ENCODE results near the gene PCDHA13. TPM values are rescaled to one million over a fixed set of nuclear protein-coding genes. Genes with fewer than 3 reads are reported as not detected.
"Not testable (repeated sequence)": the region's sequence is repeated elsewhere in the genome, so short reads cannot be mapped to it uniquely, and the experiment has no call there.

The PCDHA13 gene
- total RNA-seq, 1 experiment from 2014 or later = 1.0 TPM

DNA sequence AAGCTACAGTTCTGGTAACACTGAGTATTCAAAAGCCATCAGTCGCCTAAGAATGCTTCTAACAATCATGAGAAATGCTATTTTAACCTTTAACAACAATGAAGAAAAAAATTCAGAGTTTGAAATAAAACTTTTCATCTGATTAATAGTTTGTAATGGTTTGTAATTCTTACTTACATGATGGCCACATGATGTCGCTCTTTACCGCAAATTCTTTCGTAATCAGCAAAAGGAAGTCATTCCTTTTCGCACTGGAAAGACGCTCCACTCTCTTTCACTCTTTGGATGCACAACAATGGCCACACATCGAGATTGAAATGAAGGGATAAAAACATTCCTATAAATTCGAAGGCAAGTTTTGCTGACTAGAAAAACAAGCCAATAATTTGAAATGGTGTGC is 47.9 kb upstream of the PCDHA13 start, which contains the start of gene PCDHA7:
Gene PCDHA7 (plus strand): TSS at position 277 of the 400 bp plus-strand sequence. CDS start 115 bp downstream, at position 392.
- no peak within 1 kb of the TSS for H3K9ac ChIP-seq (ENCODE audit: extremely low read depth, insufficient read length, low read length)
- peak within 1 kb of the TSS in 1 of 2 experiments; percentile 33; a peak in 1 of 5 replicates for H3K4me3 Mint-ChIP-seq
- no peak within 1 kb of the TSS for H3K56ac ChIP-seq (ENCODE audit: insufficient read length, low read depth, low read length)
- H3T11ph ChIP-seq (ENCODE audit: low read length) = no peak within 1 kb of the TSS
- DNase-seq = no peak
- no CpG with 5 or more reads among the region's 8 CpGs for WGBS (ENCODE audit: extremely low coverage, insufficient read length, low lambda C conversion rate)
- no peaks in the 10 kb centered on the region for H3K23me2 ChIP-seq (ENCODE audit: insufficient read length, low read depth, low read length, poor library complexity, severe bottlenecking)
- H3K27me3 Mint-ChIP-seq (ENCODE audit: low read depth) = no peaks in the 10 kb centered on the region
- no peak within 1 kb of the TSS for H4K8ac ChIP-seq (replicated peaks; ENCODE audit: insufficient read length, low read depth, low read length)
- no peak within 1 kb of the TSS for H4K91ac ChIP-seq (ENCODE audit: insufficient read length, low read depth, low read length)
- TF ChIP-seq, protein P1, sequence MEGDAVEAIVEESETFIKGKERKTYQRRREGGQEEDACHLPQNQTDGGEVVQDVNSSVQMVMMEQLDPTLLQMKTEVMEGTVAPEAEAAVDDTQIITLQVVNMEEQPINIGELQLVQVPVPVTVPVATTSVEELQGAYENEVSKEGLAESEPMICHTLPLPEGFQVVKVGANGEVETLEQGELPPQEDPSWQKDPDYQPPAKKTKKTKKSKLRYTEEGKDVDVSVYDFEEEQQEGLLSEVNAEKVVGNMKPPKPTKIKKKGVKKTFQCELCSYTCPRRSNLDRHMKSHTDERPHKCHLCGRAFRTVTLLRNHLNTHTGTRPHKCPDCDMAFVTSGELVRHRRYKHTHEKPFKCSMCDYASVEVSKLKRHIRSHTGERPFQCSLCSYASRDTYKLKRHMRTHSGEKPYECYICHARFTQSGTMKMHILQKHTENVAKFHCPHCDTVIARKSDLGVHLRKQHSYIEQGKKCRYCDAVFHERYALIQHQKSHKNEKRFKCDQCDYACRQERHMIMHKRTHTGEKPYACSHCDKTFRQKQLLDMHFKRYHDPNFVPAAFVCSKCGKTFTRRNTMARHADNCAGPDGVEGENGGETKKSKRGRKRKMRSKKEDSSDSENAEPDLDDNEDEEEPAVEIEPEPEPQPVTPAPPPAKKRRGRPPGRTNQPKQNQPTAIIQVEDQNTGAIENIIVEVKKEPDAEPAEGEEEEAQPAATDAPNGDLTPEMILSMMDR (conservative IDR thresholded peaks at IDR 0.05) = 0 out of 3 replicates have a peak, but pooled peaks have one; percentile 19
- no peak within 1 kb of the TSS for H3K4me2 ChIP-seq (ENCODE audit: insufficient read depth, insufficient read length, low read length)
- H3K23ac ChIP-seq (ENCODE audit: insufficient read length, low read depth, low read length) = no peak within 1 kb of the TSS
- H4K20me1 ChIP-seq (ENCODE audit: control insufficient read depth, insufficient read depth, insufficient read length) = no peaks in the 10 kb centered on the region
- no peak within 1 kb of the TSS for H2AFZ ChIP-seq (ENCODE audit: low read length)
- H3K9me3 ChIP-seq (ENCODE audit: control insufficient read depth, low read depth, low read length) = no peaks in the 10 kb centered on the region
- no peaks in the 10 kb centered on the region for H3K79me1 ChIP-seq (ENCODE audit: insufficient read depth, low read depth, low read length, poor library complexity, severe bottlenecking)
- no peak within 1 kb of the TSS for H3K4ac ChIP-seq (ENCODE audit: low read depth, low read length)
- no peak within 1 kb of the TSS for H3K27ac Mint-ChIP-seq
- peaks cover 25 to 28% of the 10 kb centered on the region in 2 experiments for H3K9me3 Mint-ChIP-seq
- no peak within 1 kb of the TSS for H2BK15ac ChIP-seq (ENCODE audit: low read depth, low read length)
- H3K27ac ChIP-seq (ENCODE audit: insufficient read length, low read depth, low read length) = no peak within 1 kb of the TSS
- H3K79me2 ChIP-seq (ENCODE audit: insufficient read depth, low read length) = no peaks in the 10 kb centered on the region
- no peak within 1 kb of the TSS for H3K14ac ChIP-seq (ENCODE audit: insufficient read depth, low read length)
- H4K5ac ChIP-seq (ENCODE audit: insufficient read length, low read depth, low read length) = no peak within 1 kb of the TSS
- no peak within 1 kb of the TSS for H2BK12ac ChIP-seq (ENCODE audit: insufficient read length, low read depth, low read length)
- no peak within 1 kb of the TSS for H2BK5ac ChIP-seq (ENCODE audit: insufficient read length, low read length)
- peaks cover 17 to 44% (median 19%) of the 10 kb centered on the region in 3 experiments for H3K36me3 Mint-ChIP-seq (ENCODE audit: insufficient read depth in 1 of 3, low read depth in 3 of 3)
- no peak within 1 kb of the TSS for H2BK120ac ChIP-seq (ENCODE audit: low read depth, low read length, poor library complexity, severe bottlenecking)
- H3K4me1 Mint-ChIP-seq = peaks cover 0 to 5% of the 10 kb centered on the region in 2 experiments; a peak in 1 of 4 replicates
- no peaks in the 10 kb centered on the region for H3K27me3 ChIP-seq (ENCODE audit: insufficient read depth, low read length)
- H3K4me1 ChIP-seq (ENCODE audit: insufficient read depth, low read length) = no peaks in the 10 kb centered on the region
- H2BK20ac ChIP-seq (ENCODE audit: low read depth, low read length, poor library complexity, severe bottlenecking) = no peak within 1 kb of the TSS
- no peak within 1 kb of the TSS for H2AK5ac ChIP-seq (ENCODE audit: insufficient read length, low read length)
- H3K18ac ChIP-seq (ENCODE audit: insufficient read length, low read depth, low read length) = no peak within 1 kb of the TSS

GRCh38 chr5:140834439-140835008 is 47.4 kb upstream of the PCDHA13 start:
- DNase-seq; H3K4me2 ChIP-seq (ENCODE audit: insufficient read depth, insufficient read length, low read length); H4K20me1 ChIP-seq (ENCODE audit: control insufficient read depth, insufficient read depth, insufficient read length); H2BK12ac ChIP-seq (ENCODE audit: insufficient read length, low read depth, low read length); H2AK5ac ChIP-seq (ENCODE audit: insufficient read length, low read length); H2BK15ac ChIP-seq (ENCODE audit: low read depth, low read length); H3K27me3 Mint-ChIP-seq (ENCODE audit: low read depth); H3K4ac ChIP-seq (ENCODE audit: low read depth, low read length); H2BK120ac ChIP-seq (ENCODE audit: low read depth, low read length, poor library complexity, severe bottlenecking); H3T11ph ChIP-seq (ENCODE audit: low read length); H3K9ac ChIP-seq (ENCODE audit: extremely low read depth, insufficient read length, low read length); H4K91ac ChIP-seq (ENCODE audit: insufficient read length, low read depth, low read length); H3K27ac ChIP-seq (ENCODE audit: insufficient read length, low read depth, low read length); H3K56ac ChIP-seq (ENCODE audit: insufficient read length, low read depth, low read length); H3K23me2 ChIP-seq (ENCODE audit: insufficient read length, low read depth, low read length, poor library complexity, severe bottlenecking); H2AFZ ChIP-seq (ENCODE audit: low read length); H3K4me1 Mint-ChIP-seq; H3K79me1 ChIP-seq (ENCODE audit: insufficient read depth, low read depth, low read length, poor library complexity, severe bottlenecking); H3K14ac ChIP-seq (ENCODE audit: insufficient read depth, low read length); H4K5ac ChIP-seq (ENCODE audit: insufficient read length, low read depth, low read length); H3K23ac ChIP-seq (ENCODE audit: insufficient read length, low read depth, low read length); H3K18ac ChIP-seq (ENCODE audit: insufficient read length, low read depth, low read length); H4K8ac ChIP-seq (replicated peaks; ENCODE audit: insufficient read length, low read depth, low read length); H2BK5ac ChIP-seq (ENCODE audit: insufficient read length, low read length); H3K79me2 ChIP-seq (ENCODE audit: insufficient read depth, low read length); H3K4me1 ChIP-seq (ENCODE audit: insufficient read depth, low read length); H3K9me3 ChIP-seq (ENCODE audit: control insufficient read depth, low read depth, low read length); H3K27ac Mint-ChIP-seq; H2BK20ac ChIP-seq (ENCODE audit: low read depth, low read length, poor library complexity, severe bottlenecking); H3K27me3 ChIP-seq (ENCODE audit: insufficient read depth, low read length): not testable (repeated sequence)
- no CpG with 5 or more reads among the region's 38 CpGs for WGBS (ENCODE audit: extremely low coverage, insufficient read length, low lambda C conversion rate)
- Mint-ChIP-seq H3K36me3 (ENCODE audit: insufficient read depth in 1 of 3, low read depth in 3 of 3) (peaks cover 14 to 38% (median 15%) of the 10 kb centered on the region in 3 experiments), H3K4me3 (peak overlapping the region in 1 of 2 experiments; percentile 33; a peak in 1 of 5 replicates), H3K9me3 (peaks cover 20 to 26% of the 10 kb centered on the region in 2 experiments)
